ENCODE measurements around the gene IL20RB.

Gene IL20RB

GRCh38 chr3:136932523-136932922, 25.3 kb upstream of the IL20RB start:
- DNase-seq (ENCODE audit: low read depth), result no peak
- no peak for TF ChIP-seq CTCF (IDR thresholded peaks at IDR 0.05; ENCODE audit: low read depth, low read length, missing control alignments)
- H3K4me3 ChIP-seq (ENCODE audit: low read depth, low read length), result no peak overlapping the region

GRCh38 chr3:136932978-136933772, 24.6 kb upstream of the IL20RB start:
- TF ChIP-seq CTCF (IDR thresholded peaks at IDR 0.05; ENCODE audit: low read depth, low read length, missing control alignments), result no peak
- H3K4me3 ChIP-seq (ENCODE audit: low read depth, low read length), result no peak overlapping the region

GRCh38 chr3:136937175-136937574, 20.6 kb upstream of the IL20RB start:
- DNase-seq (ENCODE audit: low read depth), result no peak
- no peak overlapping the region for H3K4me3 ChIP-seq (ENCODE audit: low read depth, low read length)
- TF ChIP-seq CTCF (IDR thresholded peaks at IDR 0.05; ENCODE audit: low read depth, low read length, missing control alignments), result no peak

More at GRCh38 chr3:136932978-136933772, 24.6 kb upstream of the IL20RB start:
- no peak for DNase-seq (ENCODE audit: low read depth)

GRCh38 chr3:136937851-136938250, 19.9 kb upstream of the IL20RB start:
- no peak overlapping the region for H3K4me3 ChIP-seq (ENCODE audit: low read depth, low read length)
- no peak for TF ChIP-seq CTCF (IDR thresholded peaks at IDR 0.05; ENCODE audit: low read depth, low read length, missing control alignments)
- no peak for DNase-seq (ENCODE audit: low read depth)

- TF ChIP-seq CTCF (IDR thresholded peaks at IDR 0.05; ENCODE audit: low read depth, low read length, missing control alignments), result no peak
- H3K4me3 ChIP-seq (ENCODE audit: low read depth, low read length), result no peak overlapping the region
- DNase-seq (ENCODE audit: low read depth), result no peak
Observed at GRCh38 chr3:136938334-136938733, 19.4 kb upstream of the IL20RB start.

GRCh38 chr3:136939489-136939888, 18.3 kb upstream of the IL20RB start:
- DNase-seq (ENCODE audit: low read depth), result no peak
- no peak for TF ChIP-seq CTCF (IDR thresholded peaks at IDR 0.05; ENCODE audit: low read depth, low read length, missing control alignments)
- H3K4me3 ChIP-seq (ENCODE audit: low read depth, low read length), result no peak overlapping the region

GRCh38 chr3:136942803-136943202, 15.0 kb upstream of the IL20RB start:
- TF ChIP-seq CTCF (IDR thresholded peaks at IDR 0.05; ENCODE audit: low read depth, low read length, missing control alignments), result no peak

More at GRCh38 chr3:136942803-136943202, 15.0 kb upstream of the IL20RB start:
- DNase-seq (ENCODE audit: low read depth), result no peak
- no peak overlapping the region for H3K4me3 ChIP-seq (ENCODE audit: low read depth, low read length)

Measured in GM12864 (cell line).